ENCODE data around the gene NECTIN2. TPM values are rescaled to one million over a fixed set of nuclear protein-coding genes. Genes with fewer than 3 reads are reported as not detected.

NECTIN2 gene
- total RNA-seq, 1 donor from 2014 or later, result 54.2 TPM

DNA sequence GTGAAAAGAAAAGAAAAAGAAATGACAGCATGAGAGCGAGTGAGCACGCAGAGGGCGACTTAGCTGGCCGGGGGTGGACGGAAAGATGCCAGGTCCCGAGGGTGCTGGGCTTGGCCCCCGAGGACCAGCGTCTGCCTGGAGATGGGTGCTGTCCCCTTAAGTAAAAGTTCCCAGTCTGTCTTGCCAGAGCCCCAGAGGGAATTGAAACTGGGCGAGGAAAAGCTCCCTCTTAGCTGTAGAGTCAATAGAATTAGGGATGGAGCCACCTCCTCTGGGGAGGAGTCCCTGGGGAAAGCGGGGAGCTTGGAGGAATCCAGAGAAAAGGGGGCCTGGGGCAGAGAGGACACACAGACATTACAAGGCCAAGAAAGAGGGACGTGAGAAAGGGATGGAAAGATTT, 23.9 kb upstream of the NECTIN2 start:
- H3K79me2 ChIP-seq (ENCODE audit: low read depth), result no peaks in the 10 kb centered on the region
- peaks cover 5% of the 10 kb centered on the region for H3F3A ChIP-seq (ENCODE audit: low read depth)
- H3K4me2 ChIP-seq, result no peak overlapping the region
- peaks cover 14% of the 10 kb centered on the region for H3K4me1 ChIP-seq
- Mint-ChIP-seq H3K4me3 (peak overlapping the region; percentile 33), H3K36me3 (no peaks in the 10 kb centered on the region), H3K9me3 (no peaks in the 10 kb centered on the region), H3K27ac (no peak overlapping the region), H3K27me3 (ENCODE audit: insufficient read depth, low read depth) (peaks cover 15% of the 10 kb centered on the region), H3K4me1 (peaks cover 24% of the 10 kb centered on the region)
- H2AFZ ChIP-seq (replicated peaks), result no peak overlapping the region
- no peaks in the 10 kb centered on the region for H4K20me1 ChIP-seq (ENCODE audit: low read depth)
- no peaks in the 10 kb centered on the region for H3K9me3 ChIP-seq (ENCODE audit: low read depth)
- H3K36me3 ChIP-seq, result no peaks in the 10 kb centered on the region
- TF ChIP-seq EZH2phosphoT487 (IDR thresholded peaks at IDR 0.05) (no peak), EZH2 (IDR thresholded peaks at IDR 0.05) (no peak)
- TF ChIP-seq, protein P1, sequence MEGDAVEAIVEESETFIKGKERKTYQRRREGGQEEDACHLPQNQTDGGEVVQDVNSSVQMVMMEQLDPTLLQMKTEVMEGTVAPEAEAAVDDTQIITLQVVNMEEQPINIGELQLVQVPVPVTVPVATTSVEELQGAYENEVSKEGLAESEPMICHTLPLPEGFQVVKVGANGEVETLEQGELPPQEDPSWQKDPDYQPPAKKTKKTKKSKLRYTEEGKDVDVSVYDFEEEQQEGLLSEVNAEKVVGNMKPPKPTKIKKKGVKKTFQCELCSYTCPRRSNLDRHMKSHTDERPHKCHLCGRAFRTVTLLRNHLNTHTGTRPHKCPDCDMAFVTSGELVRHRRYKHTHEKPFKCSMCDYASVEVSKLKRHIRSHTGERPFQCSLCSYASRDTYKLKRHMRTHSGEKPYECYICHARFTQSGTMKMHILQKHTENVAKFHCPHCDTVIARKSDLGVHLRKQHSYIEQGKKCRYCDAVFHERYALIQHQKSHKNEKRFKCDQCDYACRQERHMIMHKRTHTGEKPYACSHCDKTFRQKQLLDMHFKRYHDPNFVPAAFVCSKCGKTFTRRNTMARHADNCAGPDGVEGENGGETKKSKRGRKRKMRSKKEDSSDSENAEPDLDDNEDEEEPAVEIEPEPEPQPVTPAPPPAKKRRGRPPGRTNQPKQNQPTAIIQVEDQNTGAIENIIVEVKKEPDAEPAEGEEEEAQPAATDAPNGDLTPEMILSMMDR (IDR thresholded peaks at IDR 0.05), result no peak
- H3K27me3 ChIP-seq, result peaks cover 19% of the 10 kb centered on the region
- H3K27ac ChIP-seq, result no peak overlapping the region
- no peak for DNase-seq (ENCODE audit: low spot score)
- no peak overlapping the region for H3K4me3 ChIP-seq
- H3K9ac ChIP-seq, result no peak overlapping the region

DNA sequence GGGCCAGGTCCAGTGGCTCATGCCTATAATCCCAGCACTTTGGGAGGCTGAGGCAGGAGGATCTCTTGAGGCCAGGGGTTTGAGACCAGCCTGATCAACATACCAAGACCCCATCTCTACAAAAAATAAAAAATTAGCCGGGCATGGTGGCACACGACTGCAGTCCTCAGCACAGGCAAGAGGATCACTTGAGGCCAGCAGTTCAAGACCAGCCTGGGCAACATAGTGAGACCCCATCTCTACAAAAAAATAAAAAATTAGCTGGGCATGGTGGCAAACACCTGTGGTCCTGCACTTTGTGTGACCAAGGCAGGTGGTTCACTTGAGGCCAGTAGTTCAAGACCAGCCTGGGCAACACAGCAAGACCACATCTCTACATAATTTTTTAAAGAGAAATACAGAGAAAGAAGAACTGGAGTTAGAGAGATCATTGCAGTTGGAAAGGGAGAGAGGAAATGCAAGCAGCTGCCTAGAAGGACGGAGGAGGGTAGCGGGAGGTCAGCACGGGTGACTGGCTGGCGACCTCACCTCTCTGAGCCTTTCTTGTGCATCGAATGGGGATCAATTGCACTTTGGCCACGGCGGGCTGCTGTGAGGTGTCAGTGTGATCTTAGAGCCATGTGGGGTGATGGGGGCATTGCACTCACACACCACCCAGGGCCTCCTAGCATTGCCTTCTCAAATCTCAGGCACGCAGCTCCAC, 23.3 kb upstream of the NECTIN2 start:
- Mint-ChIP-seq H3K27me3 (ENCODE audit: insufficient read depth, low read depth) (peaks cover 15% of the 10 kb centered on the region), H3K36me3 (no peaks in the 10 kb centered on the region), H3K4me3 (peak overlapping the region; percentile 33), H3K27ac (no peak overlapping the region), H3K4me1 (peaks cover 21% of the 10 kb centered on the region), H3K9me3 (no peaks in the 10 kb centered on the region)
- no peak overlapping the region for H3K27ac ChIP-seq
- DNase-seq (ENCODE audit: low spot score), result peak; percentile 70
- no peak overlapping the region for H2AFZ ChIP-seq (replicated peaks)
- H4K20me1 ChIP-seq (ENCODE audit: low read depth), result no peaks in the 10 kb centered on the region
- H3K4me3 ChIP-seq, result no peak overlapping the region
- H3K4me2 ChIP-seq, result peak overlapping the region; percentile 60
- H3K4me1 ChIP-seq, result peaks cover 14% of the 10 kb centered on the region
- peaks cover 5% of the 10 kb centered on the region for H3F3A ChIP-seq (ENCODE audit: low read depth)
- TF ChIP-seq EZH2 (IDR thresholded peaks at IDR 0.05), result no peak
- TF ChIP-seq, protein P1 (IDR thresholded peaks at IDR 0.05), result no peak
- TF ChIP-seq EZH2phosphoT487 (IDR thresholded peaks at IDR 0.05), result no peak
- H3K27me3 ChIP-seq, result peaks cover 22% of the 10 kb centered on the region
- H3K36me3 ChIP-seq, result no peaks in the 10 kb centered on the region
- no peaks in the 10 kb centered on the region for H3K79me2 ChIP-seq (ENCODE audit: low read depth)
- no peaks in the 10 kb centered on the region for H3K9me3 ChIP-seq (ENCODE audit: low read depth)
- H3K9ac ChIP-seq, result no peak overlapping the region

DNA sequence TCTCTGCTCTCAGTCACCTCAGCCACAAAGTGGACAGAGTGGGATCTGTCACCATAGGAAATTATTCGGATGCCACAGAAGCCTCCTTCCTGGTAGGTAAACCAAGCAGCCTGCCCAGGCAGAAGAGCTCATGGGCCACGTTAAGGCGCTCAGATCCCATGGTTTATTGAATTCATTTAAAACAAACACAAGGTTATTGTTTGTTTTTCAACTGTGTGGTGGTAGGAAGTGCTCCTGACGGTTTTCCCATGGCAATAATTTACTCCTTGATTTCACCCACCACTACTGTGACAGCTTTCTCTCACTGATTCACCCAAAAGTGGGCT, 22.8 kb upstream of the NECTIN2 start:
- Histone ChIP-seq H3K27ac (no peak overlapping the region), H3K79me2 (ENCODE audit: low read depth) (no peaks in the 10 kb centered on the region)

More for the DNA sequence above, 22.8 kb upstream of the NECTIN2 start:
- DNase-seq (ENCODE audit: low spot score), result no peak
- peaks cover 22% of the 10 kb centered on the region for H3K27me3 ChIP-seq
- no peaks in the 10 kb centered on the region for H4K20me1 ChIP-seq (ENCODE audit: low read depth)
- H3K27me3 Mint-ChIP-seq (ENCODE audit: insufficient read depth, low read depth), result peaks cover 15% of the 10 kb centered on the region
- H3K4me1 Mint-ChIP-seq, result peaks cover 21% of the 10 kb centered on the region
- H3F3A ChIP-seq (ENCODE audit: low read depth), result peaks cover 5% of the 10 kb centered on the region
- peak overlapping the region; percentile 19 for H3K4me3 Mint-ChIP-seq
- H3K36me3 ChIP-seq, result no peaks in the 10 kb centered on the region
- no peak overlapping the region for H3K9ac ChIP-seq
- no peaks in the 10 kb centered on the region for H3K9me3 ChIP-seq (ENCODE audit: low read depth)
- H3K4me3 ChIP-seq, result no peak overlapping the region
- no peaks in the 10 kb centered on the region for H3K36me3 Mint-ChIP-seq
- H3K4me1 ChIP-seq, result peaks cover 14% of the 10 kb centered on the region
- H3K27ac Mint-ChIP-seq, result no peak overlapping the region
- no peak for TF ChIP-seq EZH2phosphoT487 (IDR thresholded peaks at IDR 0.05)
- TF ChIP-seq EZH2 (IDR thresholded peaks at IDR 0.05), result no peak
- TF ChIP-seq, protein P1 (IDR thresholded peaks at IDR 0.05), result no peak
- H2AFZ ChIP-seq (replicated peaks), result no peak overlapping the region
- H3K4me2 ChIP-seq, result peak overlapping the region; percentile 60
- no peaks in the 10 kb centered on the region for H3K9me3 Mint-ChIP-seq
